GM21786 (cell line): ENCODE results near the gene ASAP3.
"Not testable (repeated sequence)": the region's sequence is repeated elsewhere in the genome, so short reads cannot be mapped to it uniquely, and the experiment has no call there.

Experiments used
- ATAC-seq: cut with Tn5 transposase; IDR thresholded peaks from one replicate; pipeline ENCODE4 v1.9.1; 2021; ENCODE audit not compliant: unreplicated experiment

ASAP3 gene

GRCh38 chr1:23515905-23516304 lies 31.9 kb upstream of the ASAP3 start:
- no peak for ATAC-seq

- ATAC-seq, result no peak
Measured at GRCh38 chr1:23514111-23514679, 30.2 kb upstream of the ASAP3 start.

- ATAC-seq, result no peak
Measured at GRCh38 chr1:23509896-23510295, 25.9 kb upstream of the ASAP3 start.

- no peak for ATAC-seq
Measured at GRCh38 chr1:23506376-23507107, 22.6 kb upstream of the ASAP3 start.

GRCh38 chr1:23505851-23506250 lies 21.9 kb upstream of the ASAP3 start:
- ATAC-seq, result no peak

GRCh38 chr1:23504156-23504555 lies 20.2 kb upstream of the ASAP3 start:
- not testable (repeated sequence) for ATAC-seq

GRCh38 chr1:23502951-23503350 lies 19.0 kb upstream of the ASAP3 start:
- no peak for ATAC-seq

GRCh38 chr1:23500466-23500865 lies 16.5 kb upstream of the ASAP3 start:
- no peak for ATAC-seq

GRCh38 chr1:23497777-23498439 lies 13.9 kb upstream of the ASAP3 start:
- ATAC-seq, result no peak

GRCh38 chr1:23496490-23497181 lies 12.7 kb upstream of the ASAP3 start:
- no peak for ATAC-seq

GRCh38 chr1:23494836-23495235 lies 10.9 kb upstream of the ASAP3 start:
- ATAC-seq, result not testable (repeated sequence)

- ATAC-seq, result not testable (repeated sequence)
Measured at GRCh38 chr1:23492776-23493175, 8.8 kb upstream of the ASAP3 start.

GRCh38 chr1:23492132-23492720 lies 8.2 kb upstream of the ASAP3 start:
- no peak for ATAC-seq

GRCh38 chr1:23489842-23490241 lies 5.9 kb upstream of the ASAP3 start:
- no peak for ATAC-seq

- ATAC-seq, result no peak
Measured at GRCh38 chr1:23485002-23485332, 988 bp upstream of the ASAP3 start.

GRCh38 chr1:23484253-23485001 lies 448 bp upstream of the ASAP3 start:
- no peak for ATAC-seq

GRCh38 chr1:23481904-23482303 lies 2.1 kb downstream of the ASAP3 start:
- no peak for ATAC-seq

GRCh38 chr1:23481026-23481597 lies 2.9 kb downstream of the ASAP3 start:
- no peak for ATAC-seq

- no peak for ATAC-seq
Measured at GRCh38 chr1:23480187-23481025, 3.6 kb downstream of the ASAP3 start.

- no peak for ATAC-seq
Measured at GRCh38 chr1:23479666-23479941, 4.4 kb downstream of the ASAP3 start.
